Endodermal cell (in vitro differentiated cells): ENCODE data around the gene HK3. TPM values are rescaled to one million over a fixed set of nuclear protein-coding genes. Genes with fewer than 3 reads are reported as not detected.
A peak's percentile ranks its signal among the peaks of the same experiment; 100 is the strongest.

ENCODE experiments used
- DNase-seq: peaks from one replicate; pipeline ENCODE4 v3.0.0-alpha.2; 2017
- H3K27ac ChIP-seq: 2 replicates; pipeline ENCODE4 v1.5.1; 2013; ENCODE audit warnings: mild to moderate bottlenecking, low read depth, low read length, moderate library complexity
- H3K27me3 ChIP-seq: 2 replicates; pipeline ENCODE4 v1.6.1; 2013; ENCODE audit warnings: mild to moderate bottlenecking, low read length, moderate library complexity; ENCODE audit not compliant: insufficient read depth, control insufficient read depth, poor library complexity, severe bottlenecking
- H3K36me3 ChIP-seq: 2 replicates; pipeline ENCODE4 v1.7.0; 2013; ENCODE audit warnings: mild to moderate bottlenecking, low read length, moderate library complexity; ENCODE audit not compliant: control insufficient read depth, insufficient read depth
- H3K4me1 ChIP-seq: one replicate; pipeline ENCODE4 v1.7.0; 2013; ENCODE audit warnings: low read length; ENCODE audit not compliant: control insufficient read depth, insufficient read depth
- H3K4me3 ChIP-seq: 2 replicates; pipeline ENCODE4 v1.5.1; 2013; ENCODE audit warnings: mild to moderate bottlenecking, low read length, moderate library complexity
- H3K9ac ChIP-seq: 2 replicates; pipeline ENCODE4 v1.6.1; 2013; ENCODE audit warnings: mild to moderate bottlenecking, low read length, moderate library complexity; ENCODE audit not compliant: poor library complexity, severe bottlenecking; ENCODE audit errors: extremely low read depth
- H3K9me3 ChIP-seq: 2 replicates; pipeline ENCODE4 v1.6.1; 2013; ENCODE audit warnings: mild to moderate bottlenecking, low read length, moderate library complexity; ENCODE audit not compliant: control insufficient read depth
- H3K27ac Mint-ChIP-seq: 2 replicates; pipeline ENCODE4 v1.8.0; 2020; ENCODE audit warnings: mixed read lengths
- H3K27me3 Mint-ChIP-seq: 2 replicates; pipeline ENCODE4 v1.8.0; 2021; ENCODE audit warnings: mild to moderate bottlenecking, mixed read lengths; ENCODE audit not compliant: insufficient read depth
- H3K36me3 Mint-ChIP-seq: 2 replicates; pipeline ENCODE4 v1.8.0; 2020; ENCODE audit warnings: low read depth, mixed read lengths
- H3K4me1 Mint-ChIP-seq: 2 replicates; pipeline ENCODE4 v1.8.0; 2020; ENCODE audit warnings: mixed read lengths
- H3K4me3 Mint-ChIP-seq: 2 replicates; pipeline ENCODE4 v1.8.0; 2020; ENCODE audit warnings: mild to moderate bottlenecking, moderate library complexity, mixed read lengths
- H3K9me3 Mint-ChIP-seq: 2 replicates; pipeline ENCODE4 v1.8.0; 2020; ENCODE audit warnings: mild to moderate bottlenecking, mixed read lengths
- WGBS, 2 experiments: methylation state at CpG; one replicate each; pipeline versions ENCODE4 v1.1.5 to v1.1.7; 2013; ENCODE audit warnings: missing lambda C conversion rate in 2 of 2, mixed read lengths in 1 of 2; ENCODE audit not compliant: insufficient coverage in 1 of 2, insufficient read length in 1 of 2; 5-methylcytosine and 5-hydroxymethylcytosine counted together
- total RNA-seq, 2 donors: library from RNA; stranded (reverse); fragmentation: NEBNext Ultra II Directional in 1 of 2; extraction: Animal tissue kit (Norgen Biotek cat#: 25700) in 1 of 2; gene quantifications; 2 replicates in 1 of 2; 3 replicates in 1 of 2; pipeline ENCODE4 v1.2.1, GENCODE V29; 2021
- TF ChIP-seq, protein P1 (sequence below): fragments of 200-600 bp; sonication (generic); conservative IDR thresholded peaks from 2 replicates; pipeline ENCODE4 v1.5.0; 2021; ENCODE audit warnings: antibody characterized with exemption, mild to moderate bottlenecking

The HK3 gene
- total RNA-seq, 2 donors from 2014 or later: 0.55 TPM; not detected in 1

- no peak for DNase-seq
- no peaks in the 10 kb centered on the region for H3K36me3 Mint-ChIP-seq
- Histone ChIP-seq H3K36me3 (no peaks in the 10 kb centered on the region), H3K27me3 (no peaks in the 10 kb centered on the region), H3K9me3 (no peaks in the 10 kb centered on the region), H3K4me3 (no peak overlapping the region), H3K27ac (no peak overlapping the region), H3K9ac (no peak overlapping the region), H3K4me1 (no peaks in the 10 kb centered on the region)
- no peak overlapping the region for H3K4me3 Mint-ChIP-seq
- peaks cover 8% of the 10 kb centered on the region for H3K27me3 Mint-ChIP-seq
- no peaks in the 10 kb centered on the region for H3K9me3 Mint-ChIP-seq
- peaks cover 2% of the 10 kb centered on the region for H3K4me1 Mint-ChIP-seq
- WGBS, 2 experiments: 80 to 84% methylated on average over 6 of the region's 6 CpGs
- TF ChIP-seq, protein P1, sequence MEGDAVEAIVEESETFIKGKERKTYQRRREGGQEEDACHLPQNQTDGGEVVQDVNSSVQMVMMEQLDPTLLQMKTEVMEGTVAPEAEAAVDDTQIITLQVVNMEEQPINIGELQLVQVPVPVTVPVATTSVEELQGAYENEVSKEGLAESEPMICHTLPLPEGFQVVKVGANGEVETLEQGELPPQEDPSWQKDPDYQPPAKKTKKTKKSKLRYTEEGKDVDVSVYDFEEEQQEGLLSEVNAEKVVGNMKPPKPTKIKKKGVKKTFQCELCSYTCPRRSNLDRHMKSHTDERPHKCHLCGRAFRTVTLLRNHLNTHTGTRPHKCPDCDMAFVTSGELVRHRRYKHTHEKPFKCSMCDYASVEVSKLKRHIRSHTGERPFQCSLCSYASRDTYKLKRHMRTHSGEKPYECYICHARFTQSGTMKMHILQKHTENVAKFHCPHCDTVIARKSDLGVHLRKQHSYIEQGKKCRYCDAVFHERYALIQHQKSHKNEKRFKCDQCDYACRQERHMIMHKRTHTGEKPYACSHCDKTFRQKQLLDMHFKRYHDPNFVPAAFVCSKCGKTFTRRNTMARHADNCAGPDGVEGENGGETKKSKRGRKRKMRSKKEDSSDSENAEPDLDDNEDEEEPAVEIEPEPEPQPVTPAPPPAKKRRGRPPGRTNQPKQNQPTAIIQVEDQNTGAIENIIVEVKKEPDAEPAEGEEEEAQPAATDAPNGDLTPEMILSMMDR: peak; percentile 20
- no peak overlapping the region for H3K27ac Mint-ChIP-seq
These were observed 53.8 kb downstream of the HK3 start for GRCh38 chr5:176845392-176845713.

- H3K27me3 Mint-ChIP-seq: peaks cover 8% of the 10 kb centered on the region
- H3K4me3 Mint-ChIP-seq: no peak overlapping the region
- Histone ChIP-seq H3K27me3 (no peaks in the 10 kb centered on the region), H3K9me3 (no peaks in the 10 kb centered on the region), H3K4me1 (no peaks in the 10 kb centered on the region), H3K27ac (no peak overlapping the region), H3K4me3 (no peak overlapping the region), H3K36me3 (no peaks in the 10 kb centered on the region), H3K9ac (no peak overlapping the region)
- no peak for DNase-seq
- H3K36me3 Mint-ChIP-seq: no peaks in the 10 kb centered on the region
- 88% methylated on average over 16 to 21 of the region's 21 CpGs for WGBS, 2 experiments
- H3K27ac Mint-ChIP-seq: no peak overlapping the region
- no peaks in the 10 kb centered on the region for H3K9me3 Mint-ChIP-seq
- TF ChIP-seq, protein P1: no peak
- H3K4me1 Mint-ChIP-seq: peaks cover 4% of the 10 kb centered on the region
These were observed 54.3 kb downstream of the HK3 start for GRCh38 chr5:176844706-176845391.

DNA sequence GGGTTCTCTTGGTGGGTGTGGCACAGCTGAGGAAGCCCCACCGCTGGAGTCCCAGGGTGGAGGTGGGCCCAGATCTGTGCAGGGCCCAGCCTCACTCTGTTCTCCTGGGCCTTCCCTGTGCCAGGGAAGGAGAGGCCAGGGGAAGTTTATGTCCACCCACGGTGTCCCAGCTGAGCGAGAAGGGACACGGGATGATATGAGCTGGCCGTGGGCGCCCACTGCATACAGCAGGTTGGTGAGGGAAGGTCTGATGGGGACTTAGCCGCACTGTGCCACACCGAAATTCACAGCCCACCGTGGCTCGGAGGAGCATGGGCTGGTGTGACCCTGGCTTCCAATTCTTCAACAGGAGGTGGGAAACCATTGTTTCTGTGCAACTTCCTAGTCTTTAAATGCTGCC lies 54.9 kb downstream of the HK3 start:
- Mint-ChIP-seq H3K27ac (no peak overlapping the region), H3K4me1 (peaks cover 4% of the 10 kb centered on the region), H3K27me3 (peaks cover 9% of the 10 kb centered on the region), H3K36me3 (no peaks in the 10 kb centered on the region), H3K9me3 (no peaks in the 10 kb centered on the region), H3K4me3 (no peak overlapping the region)
- Histone ChIP-seq H3K27me3 (peaks cover under 1% of the 10 kb centered on the region), H3K4me1 (no peaks in the 10 kb centered on the region), H3K36me3 (no peaks in the 10 kb centered on the region), H3K4me3 (no peak overlapping the region), H3K9me3 (no peaks in the 10 kb centered on the region), H3K27ac (no peak overlapping the region), H3K9ac (no peak overlapping the region)
- no peak for DNase-seq
- TF ChIP-seq, protein P1: no peak
- WGBS, 2 experiments: 94% methylated on average over 10 of the region's 10 CpGs; no CpG with 5 or more reads in 1 of the 2 experiments
